ENCODE data around the gene SYT13.

GRCh38 chr11:45258982-45259530 lies 27.1 kb downstream of the SYT13 start:
- TF ChIP-seq, protein P1, sequence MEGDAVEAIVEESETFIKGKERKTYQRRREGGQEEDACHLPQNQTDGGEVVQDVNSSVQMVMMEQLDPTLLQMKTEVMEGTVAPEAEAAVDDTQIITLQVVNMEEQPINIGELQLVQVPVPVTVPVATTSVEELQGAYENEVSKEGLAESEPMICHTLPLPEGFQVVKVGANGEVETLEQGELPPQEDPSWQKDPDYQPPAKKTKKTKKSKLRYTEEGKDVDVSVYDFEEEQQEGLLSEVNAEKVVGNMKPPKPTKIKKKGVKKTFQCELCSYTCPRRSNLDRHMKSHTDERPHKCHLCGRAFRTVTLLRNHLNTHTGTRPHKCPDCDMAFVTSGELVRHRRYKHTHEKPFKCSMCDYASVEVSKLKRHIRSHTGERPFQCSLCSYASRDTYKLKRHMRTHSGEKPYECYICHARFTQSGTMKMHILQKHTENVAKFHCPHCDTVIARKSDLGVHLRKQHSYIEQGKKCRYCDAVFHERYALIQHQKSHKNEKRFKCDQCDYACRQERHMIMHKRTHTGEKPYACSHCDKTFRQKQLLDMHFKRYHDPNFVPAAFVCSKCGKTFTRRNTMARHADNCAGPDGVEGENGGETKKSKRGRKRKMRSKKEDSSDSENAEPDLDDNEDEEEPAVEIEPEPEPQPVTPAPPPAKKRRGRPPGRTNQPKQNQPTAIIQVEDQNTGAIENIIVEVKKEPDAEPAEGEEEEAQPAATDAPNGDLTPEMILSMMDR (IDR thresholded peaks at IDR 0.05), result no peak
- no peak for TF ChIP-seq POLR2A (IDR thresholded peaks at IDR 0.05)
